Osteoblast (primary cell): ENCODE data around the gene KCNAB1. TPM values are rescaled to one million over a fixed set of nuclear protein-coding genes. Genes with fewer than 3 reads are reported as not detected.

Source experiments
- DNase-seq: peaks from one replicate; pipeline ENCODE4 v3.0.0; 2011; ENCODE audit warnings: low spot score, mixed read lengths; ENCODE audit not compliant: insufficient read length; ENCODE audit errors: missing footprints
- H2AFZ ChIP-seq: 2 replicates; pipeline ENCODE4 v1.6.0; 2011; ENCODE audit warnings: mild to moderate bottlenecking, low read length
- H3K27ac ChIP-seq: 2 replicates; pipeline ENCODE4 v1.5.1; 2011; ENCODE audit warnings: mild to moderate bottlenecking, low read depth, low read length, moderate library complexity
- H3K27me3 ChIP-seq: 2 replicates; pipeline ENCODE4 v1.6.0; 2012; ENCODE audit warnings: mild to moderate bottlenecking, control low read depth, inconsistent platforms, low read length, moderate library complexity; ENCODE audit not compliant: insufficient read depth
- H3K36me3 ChIP-seq: 2 replicates; pipeline ENCODE4 v1.5.1; 2011; ENCODE audit warnings: mild to moderate bottlenecking, low read length, control low read depth, moderate library complexity; ENCODE audit not compliant: insufficient read depth
- H3K4me1 ChIP-seq: 2 replicates; pipeline ENCODE4 v1.5.1; 2011; ENCODE audit warnings: mild to moderate bottlenecking, low read length, control low read depth, moderate library complexity; ENCODE audit not compliant: insufficient read depth
- H3K4me2 ChIP-seq: 2 replicates; pipeline ENCODE4 v1.6.0; 2011; ENCODE audit warnings: mild to moderate bottlenecking, low read length; ENCODE audit not compliant: insufficient read depth
- H3K4me3 ChIP-seq: fragments of 200-600 bp; sonication (generic); 3 replicates; pipeline ENCODE4 v1.5.1; 2012; ENCODE audit warnings: mild to moderate bottlenecking, low read length, inconsistent platforms; ENCODE audit not compliant: insufficient read depth
- H3K79me2 ChIP-seq: 2 replicates; pipeline ENCODE4 v1.6.0; 2012; ENCODE audit warnings: mild to moderate bottlenecking, low read length, control low read depth, inconsistent platforms; ENCODE audit not compliant: insufficient read depth
- H3K9me3 ChIP-seq: 2 replicates; pipeline ENCODE4 v1.5.1; 2011; ENCODE audit warnings: low read depth, low read length, control low read depth
- H4K20me1 ChIP-seq: 2 replicates; pipeline ENCODE4 v1.6.0; 2012; ENCODE audit warnings: mild to moderate bottlenecking, low read length, control low read depth; ENCODE audit not compliant: insufficient read depth
- total RNA-seq: library from RNA; depleted of rRNA; stranded (reverse); fragments of >200 nt; gene quantifications from 2 replicates; pipeline ENCODE4 v1.2.3, GENCODE V29; 2012
- TF ChIP-seq, protein P1 (sequence below): IDR thresholded peaks from 2 replicates; pipeline ENCODE4 v1.5.1; 2011; ENCODE audit warnings: mild to moderate bottlenecking, low read depth, low read length, moderate library complexity; ENCODE audit errors: extremely low read depth

The KCNAB1 gene
- total RNA-seq, 1 donor = 0.36 TPM

DNA sequence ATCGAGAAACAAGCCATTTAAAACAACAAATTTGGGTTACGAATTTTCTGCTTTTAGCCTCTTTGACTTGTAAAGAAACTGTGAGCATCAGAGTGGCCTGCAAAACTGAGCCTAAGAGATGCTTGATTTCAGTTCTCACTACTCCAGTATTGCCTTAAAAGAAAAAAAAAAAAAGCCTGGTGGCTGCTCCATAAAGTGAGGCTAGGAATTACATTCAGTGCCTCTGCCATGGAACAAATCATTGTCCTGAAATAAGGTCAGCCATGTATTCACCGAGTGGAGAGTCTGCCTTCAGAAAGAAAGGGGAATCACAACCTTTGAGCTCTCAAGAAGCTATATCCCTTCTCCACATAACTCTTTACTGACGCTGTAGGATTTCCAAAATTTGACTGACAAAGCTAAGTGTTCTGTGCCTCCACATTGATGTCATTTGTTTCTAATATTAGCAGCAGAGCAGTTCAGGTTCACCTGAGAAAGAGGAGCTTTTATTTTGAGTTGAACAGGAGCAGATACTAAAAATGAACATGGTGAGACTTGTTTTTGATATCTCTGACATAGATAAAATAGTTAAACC is 297.3 kb downstream of the KCNAB1 start:
- Histone ChIP-seq H4K20me1 (no peaks in the 10 kb centered on the region), H3K36me3 (no peaks in the 10 kb centered on the region), H2AFZ (no peak overlapping the region), H3K4me3 (no peak overlapping the region), H3K4me1 (no peaks in the 10 kb centered on the region), H3K27ac (no peak overlapping the region), H3K27me3 (peaks cover 3% of the 10 kb centered on the region), H3K4me2 (no peak overlapping the region), H3K9me3 (no peaks in the 10 kb centered on the region), H3K79me2 (no peaks in the 10 kb centered on the region)
- TF ChIP-seq, protein P1, sequence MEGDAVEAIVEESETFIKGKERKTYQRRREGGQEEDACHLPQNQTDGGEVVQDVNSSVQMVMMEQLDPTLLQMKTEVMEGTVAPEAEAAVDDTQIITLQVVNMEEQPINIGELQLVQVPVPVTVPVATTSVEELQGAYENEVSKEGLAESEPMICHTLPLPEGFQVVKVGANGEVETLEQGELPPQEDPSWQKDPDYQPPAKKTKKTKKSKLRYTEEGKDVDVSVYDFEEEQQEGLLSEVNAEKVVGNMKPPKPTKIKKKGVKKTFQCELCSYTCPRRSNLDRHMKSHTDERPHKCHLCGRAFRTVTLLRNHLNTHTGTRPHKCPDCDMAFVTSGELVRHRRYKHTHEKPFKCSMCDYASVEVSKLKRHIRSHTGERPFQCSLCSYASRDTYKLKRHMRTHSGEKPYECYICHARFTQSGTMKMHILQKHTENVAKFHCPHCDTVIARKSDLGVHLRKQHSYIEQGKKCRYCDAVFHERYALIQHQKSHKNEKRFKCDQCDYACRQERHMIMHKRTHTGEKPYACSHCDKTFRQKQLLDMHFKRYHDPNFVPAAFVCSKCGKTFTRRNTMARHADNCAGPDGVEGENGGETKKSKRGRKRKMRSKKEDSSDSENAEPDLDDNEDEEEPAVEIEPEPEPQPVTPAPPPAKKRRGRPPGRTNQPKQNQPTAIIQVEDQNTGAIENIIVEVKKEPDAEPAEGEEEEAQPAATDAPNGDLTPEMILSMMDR = no peak
- no peak for DNase-seq

DNA sequence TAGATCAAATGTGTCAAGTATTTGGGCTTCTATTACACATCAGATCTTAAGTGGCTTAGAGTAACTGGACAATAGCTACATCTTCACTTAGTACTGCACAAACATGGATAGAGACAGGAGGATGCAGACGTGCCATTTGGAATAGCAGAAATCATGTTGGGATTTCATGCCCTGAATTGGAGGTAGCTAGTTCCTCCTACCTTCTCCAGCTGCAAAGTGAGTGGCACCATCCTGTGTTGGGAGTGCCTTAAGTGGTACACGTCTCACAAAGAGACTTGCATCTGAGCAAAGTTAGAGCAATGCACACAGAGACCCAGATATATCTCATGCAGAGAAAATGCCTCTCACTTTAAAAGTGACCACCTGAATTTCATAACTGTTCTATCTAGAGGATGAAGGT is 298.1 kb downstream of the KCNAB1 start:
- H4K20me1 ChIP-seq = no peaks in the 10 kb centered on the region
- no peak overlapping the region for H2AFZ ChIP-seq
- H3K4me2 ChIP-seq = no peak overlapping the region
- H3K79me2 ChIP-seq = no peaks in the 10 kb centered on the region
- TF ChIP-seq, protein P1 = no peak
- no peak overlapping the region for H3K4me3 ChIP-seq
- no peaks in the 10 kb centered on the region for H3K9me3 ChIP-seq
- H3K27ac ChIP-seq = no peak overlapping the region
- no peak for DNase-seq
- no peaks in the 10 kb centered on the region for H3K36me3 ChIP-seq
- no peaks in the 10 kb centered on the region for H3K4me1 ChIP-seq
- peaks cover 3% of the 10 kb centered on the region for H3K27me3 ChIP-seq

DNA sequence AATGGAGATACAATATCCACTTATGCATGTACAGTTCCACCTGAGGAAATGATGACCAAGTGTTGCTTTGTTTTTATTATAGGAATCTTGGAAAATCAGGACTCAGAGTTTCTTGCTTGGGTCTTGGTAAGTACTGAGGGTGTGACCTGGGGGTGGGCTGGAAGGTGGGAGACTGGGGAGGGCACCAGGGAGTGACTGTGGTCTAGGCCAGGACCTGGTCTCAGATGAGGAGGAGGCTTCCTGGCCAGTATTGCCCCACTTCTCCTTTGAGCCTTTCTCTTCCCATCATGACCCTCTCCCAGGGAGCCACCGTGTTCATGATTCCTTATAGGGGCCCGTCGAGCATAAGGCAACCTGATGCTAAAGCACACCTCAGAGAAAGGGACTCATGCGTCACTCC is 301.2 kb downstream of the KCNAB1 start:
- no peak overlapping the region for H2AFZ ChIP-seq
- no peak for DNase-seq
- no peaks in the 10 kb centered on the region for H3K36me3 ChIP-seq
- H4K20me1 ChIP-seq = no peaks in the 10 kb centered on the region
- TF ChIP-seq, protein P1 = no peak
- no peaks in the 10 kb centered on the region for H3K9me3 ChIP-seq
- H3K4me1 ChIP-seq = no peaks in the 10 kb centered on the region
- no peak overlapping the region for H3K27ac ChIP-seq
- no peak overlapping the region for H3K4me3 ChIP-seq
- H3K4me2 ChIP-seq = no peak overlapping the region
- H3K27me3 ChIP-seq = no peaks in the 10 kb centered on the region
- H3K79me2 ChIP-seq = no peaks in the 10 kb centered on the region

DNA sequence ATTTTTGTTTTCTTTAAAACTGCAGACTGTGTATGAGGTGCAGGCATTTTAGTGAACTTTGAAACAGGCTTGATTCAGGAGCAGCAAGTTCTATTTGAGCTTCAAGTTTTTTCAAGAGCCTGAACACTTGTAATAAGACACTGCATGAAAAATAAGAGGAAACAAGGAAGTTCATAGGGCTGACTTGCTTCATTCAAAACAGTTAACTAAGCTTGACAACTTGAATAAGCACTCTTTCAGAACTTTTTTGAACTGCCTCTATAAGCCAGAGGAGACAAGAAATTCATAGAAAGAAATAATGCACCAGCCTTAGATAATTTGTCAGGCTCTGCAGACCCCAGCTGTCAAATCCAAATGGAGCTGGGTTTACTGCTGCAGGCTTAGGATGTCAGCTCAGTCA is 304.4 kb downstream of the KCNAB1 start:
- no peaks in the 10 kb centered on the region for H3K9me3 ChIP-seq
- no peaks in the 10 kb centered on the region for H3K27me3 ChIP-seq
- no peaks in the 10 kb centered on the region for H3K36me3 ChIP-seq
- TF ChIP-seq, protein P1 = no peak
- no peak overlapping the region for H3K27ac ChIP-seq
- H3K4me3 ChIP-seq = no peak overlapping the region
- no peaks in the 10 kb centered on the region for H3K4me1 ChIP-seq
- no peak for DNase-seq
- H3K79me2 ChIP-seq = no peaks in the 10 kb centered on the region
- no peak overlapping the region for H3K4me2 ChIP-seq
- no peaks in the 10 kb centered on the region for H4K20me1 ChIP-seq
- H2AFZ ChIP-seq = no peak overlapping the region
